Fibroblast of mammary gland (primary cell): ENCODE results near the gene CST7.

Experiments
- DNase-seq: peaks from one replicate; pipeline ENCODE4 v3.0.0-alpha.2; 2010; ENCODE audit warnings: low read depth
- H3K4me3 ChIP-seq: 2 replicates; pipeline ENCODE4 v1.5.1; 2011; ENCODE audit warnings: low read depth, mild to moderate bottlenecking, low read length, moderate library complexity; ENCODE audit not compliant: control insufficient read depth
- CTCF ChIP-seq: conservative IDR thresholded peaks from 2 replicates; pipeline ENCODE4 v1.5.1; 2011; ENCODE audit warnings: low read depth, low read length, inconsistent platforms; ENCODE audit not compliant: control insufficient read depth, insufficient read depth

CST7 gene

GRCh38 chr20:24989162-24989561, 40.1 kb downstream of the CST7 start:
- H3K4me3 ChIP-seq = no peak overlapping the region
- TF ChIP-seq CTCF = no peak
- DNase-seq = no peak

GRCh38 chr20:24990810-24991252, 41.8 kb downstream of the CST7 start:
- no peak overlapping the region for H3K4me3 ChIP-seq
- TF ChIP-seq CTCF = no peak
- no peak for DNase-seq

GRCh38 chr20:24991897-24992486, 42.9 kb downstream of the CST7 start:
- TF ChIP-seq CTCF = no peak
- DNase-seq = no peak
- peak overlapping the region; percentile 90 for H3K4me3 ChIP-seq

- peak; percentile 85 for DNase-seq
- peak within 1 kb of the TSS; percentile 90 for H3K4me3 ChIP-seq
- no peak for TF ChIP-seq CTCF
Measured at GRCh38 chr20:24992487-24993205, 43.6 kb downstream of the CST7 start, which contains the start of gene APMAP. Gene APMAP (minus strand): TSS chr20:24992751. CDS start chr20:24992688, 63 bp downstream.

GRCh38 chr20:24993337-24994185, 44.5 kb downstream of the CST7 start:
- peak; percentile 70 for DNase-seq
- TF ChIP-seq CTCF = peak; percentile 49
- H3K4me3 ChIP-seq = peak overlapping the region; percentile 90

GRCh38 chr20:24994186-24994465, 45.1 kb downstream of the CST7 start:
- TF ChIP-seq CTCF = no peak
- H3K4me3 ChIP-seq = no peak overlapping the region
- DNase-seq = no peak
